Measurements from ENCODE around the gene CAMK1G.

The CAMK1G gene

DNA sequence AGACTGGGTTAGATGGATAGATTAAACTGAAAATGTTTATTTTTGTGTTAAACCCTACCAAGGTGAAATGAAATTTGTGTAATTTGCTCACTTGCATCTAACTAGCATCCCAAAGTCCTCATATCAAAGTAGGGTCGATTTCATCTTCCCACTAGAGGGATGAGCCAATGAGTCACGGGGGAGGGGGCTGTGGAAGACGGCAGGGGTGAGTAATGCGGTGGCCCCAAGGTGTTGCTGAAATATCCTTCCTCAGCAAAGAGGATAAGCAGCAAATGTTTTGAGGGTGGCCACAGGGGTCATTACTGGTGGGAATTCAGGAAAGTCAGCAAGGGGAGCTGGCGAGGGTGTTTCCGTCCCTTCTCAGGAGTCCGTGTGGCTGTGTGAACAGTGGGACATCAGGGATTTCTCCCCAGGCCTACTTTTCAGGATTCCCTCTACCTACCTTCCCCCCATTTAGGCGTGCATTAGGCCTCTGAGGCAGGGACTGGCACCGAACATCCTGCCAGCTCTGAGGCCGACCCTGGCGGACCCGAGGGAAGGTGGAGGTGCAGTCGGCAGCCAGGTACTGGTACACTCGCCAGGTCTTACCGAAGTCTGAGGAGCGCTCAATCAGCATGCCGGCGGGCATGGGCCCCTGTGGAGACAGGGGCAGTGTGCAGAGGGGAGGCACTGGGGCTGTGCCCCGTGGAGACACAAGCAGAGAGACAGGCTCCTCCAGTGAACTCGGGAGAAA is 50.7 kb downstream of the CAMK1G start:
- TF ChIP-seq POLR2AphosphoS5 (IDR thresholded peaks at IDR 0.05; ENCODE audit: low read depth) (no peak), CTCF (IDR thresholded peaks at IDR 0.05; ENCODE audit: insufficient read depth, low read length) (no peak), SPI1 (IDR thresholded peaks at IDR 0.05; ENCODE audit: borderline replicate concordance, low read depth) (no peak), GABPA (IDR thresholded peaks at IDR 0.05; ENCODE audit: low read depth) (no peak)
- TF ChIP-seq, protein P1, sequence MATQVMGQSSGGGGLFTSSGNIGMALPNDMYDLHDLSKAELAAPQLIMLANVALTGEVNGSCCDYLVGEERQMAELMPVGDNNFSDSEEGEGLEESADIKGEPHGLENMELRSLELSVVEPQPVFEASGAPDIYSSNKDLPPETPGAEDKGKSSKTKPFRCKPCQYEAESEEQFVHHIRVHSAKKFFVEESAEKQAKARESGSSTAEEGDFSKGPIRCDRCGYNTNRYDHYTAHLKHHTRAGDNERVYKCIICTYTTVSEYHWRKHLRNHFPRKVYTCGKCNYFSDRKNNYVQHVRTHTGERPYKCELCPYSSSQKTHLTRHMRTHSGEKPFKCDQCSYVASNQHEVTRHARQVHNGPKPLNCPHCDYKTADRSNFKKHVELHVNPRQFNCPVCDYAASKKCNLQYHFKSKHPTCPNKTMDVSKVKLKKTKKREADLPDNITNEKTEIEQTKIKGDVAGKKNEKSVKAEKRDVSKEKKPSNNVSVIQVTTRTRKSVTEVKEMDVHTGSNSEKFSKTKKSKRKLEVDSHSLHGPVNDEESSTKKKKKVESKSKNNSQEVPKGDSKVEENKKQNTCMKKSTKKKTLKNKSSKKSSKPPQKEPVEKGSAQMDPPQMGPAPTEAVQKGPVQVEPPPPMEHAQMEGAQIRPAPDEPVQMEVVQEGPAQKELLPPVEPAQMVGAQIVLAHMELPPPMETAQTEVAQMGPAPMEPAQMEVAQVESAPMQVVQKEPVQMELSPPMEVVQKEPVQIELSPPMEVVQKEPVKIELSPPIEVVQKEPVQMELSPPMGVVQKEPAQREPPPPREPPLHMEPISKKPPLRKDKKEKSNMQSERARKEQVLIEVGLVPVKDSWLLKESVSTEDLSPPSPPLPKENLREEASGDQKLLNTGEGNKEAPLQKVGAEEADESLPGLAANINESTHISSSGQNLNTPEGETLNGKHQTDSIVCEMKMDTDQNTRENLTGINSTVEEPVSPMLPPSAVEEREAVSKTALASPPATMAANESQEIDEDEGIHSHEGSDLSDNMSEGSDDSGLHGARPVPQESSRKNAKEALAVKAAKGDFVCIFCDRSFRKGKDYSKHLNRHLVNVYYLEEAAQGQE (IDR thresholded peaks at IDR 0.05; ENCODE audit: insufficient replicate concordance, low read depth) = no peak
- H3K4me3 ChIP-seq (replicated peaks; ENCODE audit: insufficient read depth, low read length) = no peak overlapping the region
- DNase-seq (ENCODE audit: low read depth in 1 of 2, low spot score in 1 of 2) = no peak
- no peaks in the 10 kb centered on the region for H3K27me3 ChIP-seq (ENCODE audit: insufficient read depth, poor library complexity, severe bottlenecking)
- peak overlapping the region; percentile 25; the same call in 1 of the 2 replicates for H3K27ac ChIP-seq (replicated peaks)

DNA sequence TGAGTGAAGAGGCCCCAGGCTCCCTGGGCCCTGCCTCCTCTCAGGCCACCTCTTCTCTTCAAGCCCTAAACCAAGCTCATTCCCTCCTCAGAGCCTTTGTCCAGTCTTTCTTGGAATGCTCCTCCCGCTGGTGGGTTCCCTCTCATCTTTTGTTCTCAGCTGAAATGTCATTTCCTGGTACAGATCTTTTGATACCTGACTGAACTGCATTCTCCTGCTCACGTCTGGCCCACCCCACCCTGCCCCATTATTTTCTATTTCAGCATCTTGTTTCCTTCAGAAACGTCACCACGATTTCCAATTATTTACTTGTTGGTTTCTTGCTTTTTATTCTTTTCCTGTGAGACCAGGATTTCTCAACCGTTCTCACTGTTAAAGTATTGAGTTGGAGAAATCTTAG is 52.3 kb downstream of the CAMK1G start:
- no peak for DNase-seq (ENCODE audit: low read depth in 1 of 2, low spot score in 1 of 2)
- no peak overlapping the region for H3K27ac ChIP-seq (replicated peaks)

GRCh38 chr1:209641832-209642172 is 58.3 kb downstream of the CAMK1G start:
- Histone ChIP-seq H3K4me3 (replicated peaks; ENCODE audit: insufficient read depth, low read length) (no peak overlapping the region), H3K27me3 (ENCODE audit: insufficient read depth, poor library complexity, severe bottlenecking) (no peaks in the 10 kb centered on the region), H3K27ac (replicated peaks) (no peak overlapping the region)
- TF ChIP-seq CTCF (IDR thresholded peaks at IDR 0.05; ENCODE audit: insufficient read depth, low read length) (no peak), GABPA (IDR thresholded peaks at IDR 0.05; ENCODE audit: low read depth) (no peak), SPI1 (IDR thresholded peaks at IDR 0.05; ENCODE audit: borderline replicate concordance, low read depth) (no peak), POLR2AphosphoS5 (IDR thresholded peaks at IDR 0.05; ENCODE audit: low read depth) (no peak)
- TF ChIP-seq, protein P1 (IDR thresholded peaks at IDR 0.05; ENCODE audit: insufficient replicate concordance, low read depth) = no peak
- DNase-seq (ENCODE audit: low read depth in 1 of 2, low spot score in 1 of 2) = no peak

More for the DNA sequence above, 52.3 kb downstream of the CAMK1G start:
- TF ChIP-seq, protein P1 (IDR thresholded peaks at IDR 0.05; ENCODE audit: insufficient replicate concordance, low read depth) = no peak
- no peak for TF ChIP-seq GABPA (IDR thresholded peaks at IDR 0.05; ENCODE audit: low read depth)
- no peak for TF ChIP-seq SPI1 (IDR thresholded peaks at IDR 0.05; ENCODE audit: borderline replicate concordance, low read depth)
- no peak for TF ChIP-seq POLR2AphosphoS5 (IDR thresholded peaks at IDR 0.05; ENCODE audit: low read depth)
- TF ChIP-seq CTCF (IDR thresholded peaks at IDR 0.05; ENCODE audit: insufficient read depth, low read length) = no peak
- Histone ChIP-seq H3K4me3 (replicated peaks; ENCODE audit: insufficient read depth, low read length) (no peak overlapping the region), H3K27me3 (ENCODE audit: insufficient read depth, poor library complexity, severe bottlenecking) (no peaks in the 10 kb centered on the region)

Measured in HL-60 (cell line).